ENCODE measurements around the gene OR9A4. TPM values are rescaled to one million over a fixed set of nuclear protein-coding genes. Genes with fewer than 3 reads are reported as not detected.

OR9A4 gene
- total RNA-seq, 2 donors from 2014 or later = not detected

DNA sequence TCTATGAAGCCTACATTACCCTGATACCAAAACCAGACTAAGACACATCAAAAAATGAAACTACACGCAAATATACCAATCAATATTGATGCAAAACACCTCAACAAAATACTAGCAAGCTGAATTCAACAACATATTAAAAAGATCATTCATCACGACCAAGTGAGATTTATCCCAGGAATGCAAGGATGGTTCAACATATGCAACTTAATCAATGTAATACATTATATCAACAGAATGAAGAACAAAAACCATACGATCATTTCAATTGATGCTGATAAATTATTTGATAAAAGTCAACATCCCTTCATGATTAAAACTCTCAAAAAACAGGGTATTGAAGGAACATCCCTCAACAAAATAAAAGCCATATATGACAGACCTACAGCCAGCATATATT lies 24.9 kb downstream of the OR9A4 start:
- H3K4me1 Mint-ChIP-seq = no peaks in the 10 kb centered on the region
- H3K9me3 ChIP-seq (ENCODE audit: control insufficient read depth, low read length) = peaks cover 13% of the 10 kb centered on the region
- no peak for DNase-seq
- H3K27ac Mint-ChIP-seq = no peak overlapping the region
- peaks cover 17% of the 10 kb centered on the region for H3K9me3 Mint-ChIP-seq
- H3K27me3 ChIP-seq (ENCODE audit: control insufficient read depth, insufficient read depth, low read length, poor library complexity, severe bottlenecking) = no peaks in the 10 kb centered on the region
- H3K36me3 Mint-ChIP-seq (ENCODE audit: low read depth) = no peaks in the 10 kb centered on the region
- no peaks in the 10 kb centered on the region for H3K4me1 ChIP-seq (ENCODE audit: control insufficient read depth, insufficient read depth, low read length)
- H3K9ac ChIP-seq (ENCODE audit: extremely low read depth, low read length, poor library complexity, severe bottlenecking) = no peak overlapping the region
- no peak overlapping the region for H3K27ac ChIP-seq (ENCODE audit: low read depth, low read length)
- TF ChIP-seq, protein P1, sequence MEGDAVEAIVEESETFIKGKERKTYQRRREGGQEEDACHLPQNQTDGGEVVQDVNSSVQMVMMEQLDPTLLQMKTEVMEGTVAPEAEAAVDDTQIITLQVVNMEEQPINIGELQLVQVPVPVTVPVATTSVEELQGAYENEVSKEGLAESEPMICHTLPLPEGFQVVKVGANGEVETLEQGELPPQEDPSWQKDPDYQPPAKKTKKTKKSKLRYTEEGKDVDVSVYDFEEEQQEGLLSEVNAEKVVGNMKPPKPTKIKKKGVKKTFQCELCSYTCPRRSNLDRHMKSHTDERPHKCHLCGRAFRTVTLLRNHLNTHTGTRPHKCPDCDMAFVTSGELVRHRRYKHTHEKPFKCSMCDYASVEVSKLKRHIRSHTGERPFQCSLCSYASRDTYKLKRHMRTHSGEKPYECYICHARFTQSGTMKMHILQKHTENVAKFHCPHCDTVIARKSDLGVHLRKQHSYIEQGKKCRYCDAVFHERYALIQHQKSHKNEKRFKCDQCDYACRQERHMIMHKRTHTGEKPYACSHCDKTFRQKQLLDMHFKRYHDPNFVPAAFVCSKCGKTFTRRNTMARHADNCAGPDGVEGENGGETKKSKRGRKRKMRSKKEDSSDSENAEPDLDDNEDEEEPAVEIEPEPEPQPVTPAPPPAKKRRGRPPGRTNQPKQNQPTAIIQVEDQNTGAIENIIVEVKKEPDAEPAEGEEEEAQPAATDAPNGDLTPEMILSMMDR (conservative IDR thresholded peaks at IDR 0.05) = no peak
- WGBS, 2 experiments (ENCODE audit: insufficient coverage in 1 of 2, insufficient read length in 1 of 2) = 81 to 93% methylated on average over 2 to 3 of the region's 3 CpGs
- H3K4me3 Mint-ChIP-seq = no peak overlapping the region
- no peak overlapping the region for H3K4me3 ChIP-seq (ENCODE audit: low read length)
- H3K36me3 ChIP-seq (ENCODE audit: control insufficient read depth, insufficient read depth, low read length) = no peaks in the 10 kb centered on the region
- no peaks in the 10 kb centered on the region for H3K27me3 Mint-ChIP-seq (ENCODE audit: insufficient read depth)

DNA sequence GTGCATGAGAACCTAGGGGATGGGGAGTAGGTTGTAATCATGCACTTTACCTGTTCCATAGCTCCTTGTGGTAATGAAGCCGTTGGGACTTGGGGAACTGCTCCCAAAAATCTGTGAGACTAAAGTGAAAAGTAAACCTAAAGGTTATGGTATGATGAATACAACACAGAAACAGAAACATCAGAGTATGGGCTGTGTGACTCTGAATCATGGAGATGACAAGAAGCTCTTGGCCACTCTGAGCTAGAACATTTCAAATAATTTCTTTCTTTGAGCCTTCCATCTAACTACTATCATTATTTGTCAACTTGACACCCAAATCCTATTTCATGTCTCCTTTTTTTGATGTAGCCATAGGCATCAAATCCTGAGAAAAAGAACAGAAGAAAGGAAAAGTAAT lies 27.6 kb downstream of the OR9A4 start:
- H3K36me3 Mint-ChIP-seq (ENCODE audit: low read depth) = no peaks in the 10 kb centered on the region
- Histone ChIP-seq H3K4me3 (ENCODE audit: low read length) (no peak overlapping the region), H3K36me3 (ENCODE audit: control insufficient read depth, insufficient read depth, low read length) (no peaks in the 10 kb centered on the region), H3K4me1 (ENCODE audit: control insufficient read depth, insufficient read depth, low read length) (no peaks in the 10 kb centered on the region), H3K27ac (ENCODE audit: low read depth, low read length) (no peak overlapping the region), H3K27me3 (ENCODE audit: control insufficient read depth, insufficient read depth, low read length, poor library complexity, severe bottlenecking) (no peaks in the 10 kb centered on the region), H3K9ac (ENCODE audit: extremely low read depth, low read length, poor library complexity, severe bottlenecking) (no peak overlapping the region), H3K9me3 (ENCODE audit: control insufficient read depth, low read length) (peaks cover 13% of the 10 kb centered on the region)
- no peaks in the 10 kb centered on the region for H3K4me1 Mint-ChIP-seq
- TF ChIP-seq, protein P1 (conservative IDR thresholded peaks at IDR 0.05) = no peak
- peaks cover 17% of the 10 kb centered on the region for H3K9me3 Mint-ChIP-seq
- no peak for DNase-seq
- no peak overlapping the region for H3K4me3 Mint-ChIP-seq
- H3K27ac Mint-ChIP-seq = no peak overlapping the region
- 83 to 88% methylated on average over 1 of the region's 1 CpG for WGBS, 2 experiments (ENCODE audit: insufficient coverage in 1 of 2, insufficient read length in 1 of 2)
- H3K27me3 Mint-ChIP-seq (ENCODE audit: insufficient read depth) = no peaks in the 10 kb centered on the region

DNA sequence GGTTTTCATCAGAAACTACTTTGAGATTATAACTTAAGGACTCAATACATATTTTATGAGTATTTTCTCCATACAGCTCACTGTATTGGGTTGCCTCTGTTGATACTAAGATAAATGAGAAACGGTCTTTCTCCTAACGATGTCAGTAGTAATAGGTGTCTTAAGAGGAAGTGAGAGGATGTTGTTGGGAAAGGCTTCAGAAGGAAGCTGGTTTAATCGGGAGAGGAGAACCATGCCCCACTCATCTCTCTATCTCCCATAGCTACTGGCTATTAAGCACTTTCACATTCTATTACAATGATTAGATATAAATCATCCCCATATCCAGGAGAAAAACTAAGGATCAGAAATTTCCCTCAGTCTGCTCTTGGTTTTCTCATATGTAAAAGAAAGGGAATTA lies 28.6 kb downstream of the OR9A4 start:
- 95% methylated on average over 3 of the region's 3 CpGs; no CpG with 5 or more reads in 1 of the 2 experiments for WGBS, 2 experiments (ENCODE audit: insufficient coverage in 1 of 2, insufficient read length in 1 of 2)
- Mint-ChIP-seq H3K9me3 (peaks cover 17% of the 10 kb centered on the region), H3K4me1 (no peaks in the 10 kb centered on the region), H3K4me3 (no peak overlapping the region), H3K27me3 (ENCODE audit: insufficient read depth) (no peaks in the 10 kb centered on the region), H3K27ac (no peak overlapping the region), H3K36me3 (ENCODE audit: low read depth) (no peaks in the 10 kb centered on the region)
- no peak overlapping the region for H3K9ac ChIP-seq (ENCODE audit: extremely low read depth, low read length, poor library complexity, severe bottlenecking)
- H3K27ac ChIP-seq (ENCODE audit: low read depth, low read length) = no peak overlapping the region
- peaks cover 13% of the 10 kb centered on the region for H3K9me3 ChIP-seq (ENCODE audit: control insufficient read depth, low read length)
- H3K4me1 ChIP-seq (ENCODE audit: control insufficient read depth, insufficient read depth, low read length) = no peaks in the 10 kb centered on the region
- no peaks in the 10 kb centered on the region for H3K27me3 ChIP-seq (ENCODE audit: control insufficient read depth, insufficient read depth, low read length, poor library complexity, severe bottlenecking)
- no peak for DNase-seq
- TF ChIP-seq, protein P1 (conservative IDR thresholded peaks at IDR 0.05) = no peak
- no peak overlapping the region for H3K4me3 ChIP-seq (ENCODE audit: low read length)
- H3K36me3 ChIP-seq (ENCODE audit: control insufficient read depth, insufficient read depth, low read length) = no peaks in the 10 kb centered on the region

Data from endodermal cell (in vitro differentiated cells).